H1 (cell line): Measurements from ENCODE around the gene CERS1. TPM values are rescaled to one million over a fixed set of nuclear protein-coding genes. Genes with fewer than 3 reads are reported as not detected.

ENCODE experiments used
- CTCF ChIA-PET: fragments of 300-600 bp; sonication (Branson Sonifier 250); formaldehyde crosslinking; loops from one replicate; lab custom pipeline; 2021; ENCODE audit not compliant: partially characterized antibody; lab: Charles Lee
- POLR2A ChIA-PET: fragments of 300-600 bp; sonication (Branson Sonifier 250); formaldehyde crosslinking; loops from one replicate; lab custom pipeline; 2021; ENCODE audit warnings: inconsistent platforms; ENCODE audit not compliant: partially characterized antibody; lab: Charles Lee
- DNase-seq, 2 experiments: peaks; one replicate each; pipeline versions ENCODE4 v3.0.0 to v3.0.0-alpha.2; 2010 to 2022; ENCODE audit warnings: low spot score in 2 of 2, low read depth in 1 of 2, mixed read lengths in 1 of 2
- FAIRE-seq: peaks from 2 replicates; lab custom pipeline; 2011; peaks lifted over from hg19 to GRCh38; lab: Jason Lieb, UNC
- H2AFZ ChIP-seq: 2 replicates; pipeline ENCODE4 v1.8.1; 2012; ENCODE audit warnings: low read length, inconsistent platforms
- H2AK5ac ChIP-seq: 2 replicates; pipeline ENCODE4 v1.6.1; 2013; ENCODE audit warnings: low read depth, low read length
- H2BK120ac ChIP-seq: replicated peaks from 2 replicates; pipeline ENCODE3; 2013; ENCODE audit warnings: low read depth, low read length, inconsistent platforms
- H2BK12ac ChIP-seq: 2 replicates; pipeline ENCODE4 v1.6.1; 2013; ENCODE audit warnings: low read depth, low read length
- H2BK15ac ChIP-seq: 2 replicates; pipeline ENCODE4 v1.6.1; 2013; ENCODE audit warnings: low read length
- H2BK20ac ChIP-seq: 2 replicates; pipeline ENCODE4 v1.6.1; 2013; ENCODE audit warnings: low read length
- H2BK5ac ChIP-seq: 2 replicates; pipeline ENCODE4 v1.6.1; 2013; ENCODE audit warnings: low read depth, low read length
- H3K14ac ChIP-seq: 2 replicates; pipeline ENCODE4 v1.6.1; 2013; ENCODE audit warnings: inconsistent platforms; ENCODE audit not compliant: insufficient read length
- H3K18ac ChIP-seq: 2 replicates; pipeline ENCODE4 v1.6.1; 2013; ENCODE audit warnings: low read length; ENCODE audit errors: extremely low read depth
- H3K23ac ChIP-seq: 2 replicates; pipeline ENCODE4 v1.6.1; 2013; ENCODE audit warnings: inconsistent platforms; ENCODE audit not compliant: insufficient read length
- H3K23me2 ChIP-seq: 2 replicates; pipeline ENCODE4 v1.6.1; 2013; ENCODE audit warnings: low read depth, low read length
- H3K27ac ChIP-seq: 2 replicates; pipeline ENCODE4 v1.6.1; 2011; ENCODE audit warnings: low read depth, low read length, inconsistent platforms
- H3K27me3 ChIP-seq, 4 experiments: replicated peaks in 1 of 4; 1 replicate in 1 of 4; 2 replicates in 3 of 4; pipeline versions ENCODE4 v1.6.1 to v1.8.1; 2011 to 2013; ENCODE audit warnings: low read length in 3 of 4, mild to moderate bottlenecking in 3 of 4, inconsistent platforms in 2 of 4, mixed read lengths in 2 of 4, moderate library complexity in 1 of 4; ENCODE audit not compliant: control insufficient read depth in 3 of 4, insufficient read depth in 3 of 4; ENCODE audit errors: extremely low read depth in 1 of 4
- H3K36me3 ChIP-seq, 4 experiments: 2 replicates each; pipeline versions ENCODE4 v1.6.1 to v1.8.1; 2011 to 2013; ENCODE audit warnings: mild to moderate bottlenecking in 4 of 4, low read length in 3 of 4, moderate library complexity in 2 of 4, control low read depth in 1 of 4, inconsistent platforms in 1 of 4; ENCODE audit not compliant: insufficient read depth in 4 of 4, control insufficient read depth in 2 of 4
- H3K4ac ChIP-seq: replicated peaks from 2 replicates; pipeline ENCODE3; 2013; ENCODE audit warnings: low read length, low read depth, mixed read lengths, inconsistent platforms; ENCODE audit not compliant: insufficient read length
- H3K4me1 ChIP-seq, 4 experiments: replicated peaks in 1 of 4; 1 replicate in 1 of 4; 2 replicates in 3 of 4; pipeline versions ENCODE4 v1.6.1 to v1.8.1; 2011 to 2013; ENCODE audit warnings: low read length in 3 of 4, inconsistent platforms in 2 of 4, mixed read lengths in 1 of 4; ENCODE audit not compliant: insufficient read depth in 4 of 4, control insufficient read depth in 3 of 4
- H3K4me2 ChIP-seq, 2 experiments: 2 replicates each; pipeline versions ENCODE4 v1.6.1 to v1.8.1; 2011 to 2013; ENCODE audit warnings: low read depth in 2 of 2, low read length in 2 of 2, control low read depth in 1 of 2, inconsistent platforms in 1 of 2, mild to moderate bottlenecking in 1 of 2; ENCODE audit not compliant: insufficient read depth in 1 of 2
- H3K4me3 ChIP-seq, 4 experiments: fragments of 200-600, 300-600 bp in 1 of 4; sonication (generic), shearing (Covaris generic), sonication (Bioruptor Twin) in 1 of 4; 2 replicates each; pipeline versions ENCODE4 v1.5.1 to v1.8.1; 2011 to 2016; ENCODE audit warnings: low read length in 4 of 4, low read depth in 3 of 4, control low read depth in 2 of 4, inconsistent platforms in 2 of 4, mild to moderate bottlenecking in 2 of 4, mixed read lengths in 1 of 4, moderate library complexity in 1 of 4; ENCODE audit not compliant: insufficient read depth in 2 of 4; ENCODE audit errors: extremely low read depth in 1 of 4
- H3K56ac ChIP-seq: replicated peaks from 2 replicates; pipeline ENCODE3; 2013; ENCODE audit warnings: low read depth, mild to moderate bottlenecking, mixed read lengths, low read length, inconsistent platforms; ENCODE audit not compliant: insufficient read length
- H3K79me1 ChIP-seq: 2 replicates; pipeline ENCODE4 v1.6.1; 2013; ENCODE audit warnings: low read depth, low read length, control low read depth
- H3K79me2 ChIP-seq, 2 experiments: 2 replicates each; pipeline versions ENCODE4 v1.6.1 to v1.8.1; 2012 to 2013; ENCODE audit warnings: low read length in 2 of 2, mild to moderate bottlenecking in 2 of 2, inconsistent platforms in 1 of 2; ENCODE audit not compliant: insufficient read depth in 2 of 2, control insufficient read depth in 1 of 2
- H3K9ac ChIP-seq, 4 experiments: replicated peaks in 1 of 4; 1 replicate in 1 of 4; 2 replicates in 3 of 4; pipeline versions ENCODE4 v1.6.1 to v1.8.1; 2011 to 2013; ENCODE audit warnings: low read depth in 3 of 4, low read length in 3 of 4, control low read depth in 2 of 4, mild to moderate bottlenecking in 2 of 4, moderate library complexity in 2 of 4, inconsistent platforms in 1 of 4; ENCODE audit errors: extremely low read depth in 1 of 4
- H3K9me3 ChIP-seq, 2 experiments: 2 replicates each; pipeline versions ENCODE4 v1.6.1 to v1.8.1; 2012 to 2013; ENCODE audit warnings: mild to moderate bottlenecking in 2 of 2, moderate library complexity in 2 of 2, control low read depth in 1 of 2, inconsistent platforms in 1 of 2, low read depth in 1 of 2, low read length in 1 of 2, mixed read lengths in 1 of 2; ENCODE audit not compliant: insufficient read depth in 2 of 2
- H4K20me1 ChIP-seq, 2 experiments: replicated peaks in 1 of 2; 2 replicates each; pipeline versions ENCODE3 to v1.8.1; 2011 to 2013; ENCODE audit warnings: inconsistent platforms in 2 of 2, low read length in 2 of 2, mild to moderate bottlenecking in 1 of 2; ENCODE audit not compliant: insufficient read depth in 2 of 2, control insufficient read depth in 1 of 2
- H4K5ac ChIP-seq: 2 replicates; pipeline ENCODE4 v1.6.1; 2013; ENCODE audit warnings: low read length, low read depth, mixed read lengths, inconsistent platforms; ENCODE audit not compliant: insufficient read length
- H4K8ac ChIP-seq: 2 replicates; pipeline ENCODE4 v1.8.0; 2013; ENCODE audit warnings: mild to moderate bottlenecking, moderate library complexity, low read length, inconsistent platforms; ENCODE audit not compliant: insufficient read depth; ENCODE audit errors: extremely low read depth
- H4K91ac ChIP-seq: replicated peaks from 2 replicates; pipeline ENCODE3; 2013; ENCODE audit warnings: low read length, mixed read lengths, inconsistent platforms; ENCODE audit not compliant: insufficient read length
- BCL11A ChIP-seq, 2 experiments: IDR thresholded peaks; one replicate each; pipeline ENCODE4 v1.6.1; 2011; ENCODE audit warnings: low read depth in 2 of 2, low read length in 2 of 2, mild to moderate bottlenecking in 2 of 2
- CEBPB ChIP-seq: IDR thresholded peaks from 2 replicates; pipeline ENCODE4 v1.6.1; 2012; ENCODE audit warnings: low read depth, low read length
- JUN ChIP-seq: IDR thresholded peaks from 2 replicates; pipeline ENCODE4 v1.6.1; 2011; ENCODE audit warnings: low read depth, mild to moderate bottlenecking, improper control_type of control experiment, low read length
- MAFK ChIP-seq: IDR thresholded peaks from 2 replicates; pipeline ENCODE4 v1.6.1; 2012; ENCODE audit warnings: low read depth, mild to moderate bottlenecking, improper control_type of control experiment, low read length
- POU5F1 ChIP-seq: IDR thresholded peaks from 2 replicates; pipeline ENCODE4 v1.6.1; 2011; ENCODE audit warnings: low read depth, mild to moderate bottlenecking, low read length, moderate library complexity
- RXRA ChIP-seq: IDR thresholded peaks from 2 replicates; pipeline ENCODE4 v1.6.1; 2011; ENCODE audit warnings: low read depth, mild to moderate bottlenecking, low read length, moderate library complexity; ENCODE audit not compliant: insufficient read depth
- SIN3A ChIP-seq, 2 experiments: IDR thresholded peaks in 1 of 2; conservative IDR thresholded peaks in 1 of 2; 2 replicates each; pipeline ENCODE4 v1.6.1; 2011 to 2012; ENCODE audit warnings: low read length in 2 of 2, improper control_type of control experiment in 1 of 2, low read depth in 1 of 2, mild to moderate bottlenecking in 1 of 2
- SP2 ChIP-seq: IDR thresholded peaks from 2 replicates; pipeline ENCODE4 v1.6.1; 2012; ENCODE audit warnings: mild to moderate bottlenecking, low read length, inconsistent platforms
- SUZ12 ChIP-seq: fragments of 200-600 bp; sonication (generic); IDR thresholded peaks from 2 replicates; pipeline ENCODE4 v1.6.1; 2012; ENCODE audit warnings: mild to moderate bottlenecking, inconsistent platforms, low read length, moderate library complexity, mixed read lengths
- TAF1 ChIP-seq: IDR thresholded peaks from 2 replicates; pipeline ENCODE4 v1.6.1; 2011; ENCODE audit warnings: mild to moderate bottlenecking, low read depth, low read length
- TAF7 ChIP-seq: optimal IDR thresholded peaks from 2 replicates; pipeline ENCODE3; 2011; ENCODE audit warnings: low read depth, mild to moderate bottlenecking, inconsistent platforms, low read length, moderate library complexity, borderline replicate concordance
- TBP ChIP-seq: IDR thresholded peaks from 2 replicates; pipeline ENCODE4 v1.6.1; 2011; ENCODE audit warnings: low read depth, low read length, improper control_type of control experiment
- TCF12 ChIP-seq: IDR thresholded peaks from 2 replicates; pipeline ENCODE4 v1.6.1; 2011; ENCODE audit warnings: low read depth, mild to moderate bottlenecking, low read length
- ZNF274 ChIP-seq: IDR thresholded peaks from 2 replicates; pipeline ENCODE4 v1.7.0; 2012; ENCODE audit warnings: low read length, borderline replicate concordance; ENCODE audit errors: extremely low read depth
- WGBS, 2 experiments: shearing (Covaris generic) in 1 of 2; methylation state at CpG; one replicate each; pipeline versions ENCODE4 v1.1.6 to v1.1.7; 2013 to 2015; ENCODE audit warnings: low lambda C conversion rate in 2 of 2, mixed read lengths in 2 of 2, inconsistent platforms in 1 of 2, low coverage in 1 of 2, missing lambda C conversion rate in 1 of 2; ENCODE audit not compliant: insufficient replicate concordance in 2 of 2, insufficient coverage in 1 of 2, insufficient read length in 1 of 2; ENCODE audit errors: extremely low coverage in 1 of 2, missing lambda C conversion rate in 1 of 2; 5-methylcytosine and 5-hydroxymethylcytosine counted together
- polyA plus RNA-seq, 7 experiments: library from polyadenylated mRNA; depleted of rRNA in 3 of 7; stranded (reverse) in 5 of 7; unstranded in 2 of 7; fragments of >200 nt in 5 of 7; fragments of 200-250 nt in 2 of 7; gene quantifications; 1 replicate in 5 of 7; 2 replicates in 1 of 7; 4 replicates in 1 of 7; pipeline versions ENCODE4 v1.2.1 to v1.2.3, GENCODE V29; 2011 to 2013; ENCODE audit warnings: missing spikeins in 2 of 7, mixed read lengths in 2 of 7
- total RNA-seq: library from RNA; stranded (reverse); fragmentation: NEBNext Ultra II Directional; extraction: Animal tissue kit (Norgen Biotek cat#: 25700); gene quantifications from 2 replicates; pipeline ENCODE4 v1.2.1, GENCODE V29; 2021

The CERS1 gene
- total and polyA plus RNA-seq, 2 of the 8 experiments (the other 6 are each of a cell fraction or from before 2014, with no cell fraction given), result 18.6 to 51.0 TPM

- Histone ChIP-seq H3K4ac (no peak overlapping the region), H2BK12ac (no peak overlapping the region)
- no peak for DNase-seq
- TF ChIP-seq CEBPB (no peak), SUZ12 (no peak), TCF12 (no peak), TAF1 (no peak), SP2 (no peak), TBP (no peak), BCL11A (IDR thresholded peaks at IDR 0.05; ENCODE audit: low read depth in 2 of 2, low read length in 2 of 2) (no peak), ZNF274 (no peak), JUN (no peak), TAF7 (no peak), POU5F1 (no peak), SIN3A (conservative IDR thresholded peaks at IDR 0.05 in 1 of 2, IDR thresholded peaks at IDR 0.05 in 1 of 2; ENCODE audit: low read depth in 1 of 2, low read length in 2 of 2) (no peak), RXRA (no peak), MAFK (no peak)
These were observed 44.2 kb downstream of the CERS1 start for GRCh38 chr19:18851673-18852325.

More at GRCh38 chr19:18851673-18852325, 44.2 kb downstream of the CERS1 start:
- Histone ChIP-seq H4K91ac (no peak overlapping the region), H3K14ac (no peak overlapping the region), H3K4me3 (no peak overlapping the region), H2AK5ac (no peak overlapping the region), H4K20me1 (peaks cover 25 to 36% of the 10 kb centered on the region in 2 experiments), H3K79me1 (no peaks in the 10 kb centered on the region; the same call in 1 of the 2 replicates), H2BK15ac (no peak overlapping the region), H3K27ac (no peak overlapping the region), H2AFZ (no peak overlapping the region), H3K36me3 (peaks cover 39 to 62% (median 56%) of the 10 kb centered on the region in 4 experiments), H3K79me2 (peaks cover 0 to 24% of the 10 kb centered on the region in 2 experiments; a peak in 2 of 4 replicates), H2BK20ac (no peak overlapping the region), H3K18ac (no peak overlapping the region), H3K9ac (no peak overlapping the region), H3K4me1 (no peaks in the 10 kb centered on the region), H4K5ac (no peak overlapping the region), H3K9me3 (no peaks in the 10 kb centered on the region), H4K8ac (no peak overlapping the region), H2BK5ac (no peak overlapping the region; the same call in 1 of the 2 replicates), H3K4me2 (no peak overlapping the region), H3K23ac (no peak overlapping the region), H3K27me3 (no peaks in the 10 kb centered on the region), H3K56ac (no peak overlapping the region), H2BK120ac (no peak overlapping the region), H3K23me2 (no peaks in the 10 kb centered on the region)
- POLR2A ChIA-PET, result interaction anchor here (0.7 kb wide), 1 partner anchor 56 kb away, joined by 3 read pairs; no protein-coding TSS in a partner anchor
- no peak for FAIRE-seq
- CTCF ChIA-PET, result interaction anchor here (1.0 to 19.5 kb wide), 5 partner anchors 9 to 382 kb away, joined by 3 to 247 read pairs (median 79); partner anchors contain the start of gene UPF1
- 95% methylated on average over 31 of the region's 31 CpGs; no CpG with 5 or more reads in 1 of the 2 experiments for WGBS, 2 experiments
